Stomach (tissue), 4 donors: ENCODE data around the gene ECI1.

ENCODE experiments used
- EP300 ChIP-seq: sonication (generic); formaldehyde crosslinking; IDR thresholded peaks from one replicate; pipeline ENCODE4 v1.6.1; 2017; ENCODE audit warnings: antibody characterized with exemption
- POLR2A ChIP-seq, 4 donors: fragments of 450-650 bp; IDR thresholded peaks; one replicate each; pipeline ENCODE4 v1.6.1; 2016; ENCODE audit warnings: antibody characterized with exemption in 4 of 4, control low read depth in 2 of 4, mild to moderate bottlenecking in 1 of 4, moderate library complexity in 1 of 4
- TF ChIP-seq, protein P1 (sequence below), 7 experiments: fragments of 450-650 bp in 4 of 7; fragments of 200-600 bp in 3 of 7; sonication (generic) in 3 of 7; IDR thresholded peaks; one replicate each; pipeline ENCODE4 v1.5.1; 2016 to 2019; ENCODE audit warnings: antibody characterized with exemption in 7 of 7, control low read depth in 2 of 7, mild to moderate bottlenecking in 1 of 7

DNA sequence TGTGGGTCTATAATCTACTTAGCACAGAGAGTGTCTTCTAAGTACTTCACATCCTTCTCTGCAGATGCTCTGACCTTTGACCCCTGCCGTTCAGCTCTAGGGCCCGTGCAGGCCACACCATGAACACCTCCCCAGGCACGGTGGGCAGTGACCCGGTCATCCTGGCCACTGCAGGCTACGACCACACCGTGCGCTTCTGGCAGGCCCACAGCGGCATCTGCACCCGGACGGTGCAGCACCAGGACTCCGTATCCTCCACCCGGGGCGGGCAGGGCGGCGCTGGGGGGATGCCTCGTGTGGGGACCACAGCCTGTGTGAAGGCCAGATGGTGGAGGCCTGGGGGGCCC is 45.4 kb downstream of the ECI1 start:
- TF ChIP-seq, protein P1, sequence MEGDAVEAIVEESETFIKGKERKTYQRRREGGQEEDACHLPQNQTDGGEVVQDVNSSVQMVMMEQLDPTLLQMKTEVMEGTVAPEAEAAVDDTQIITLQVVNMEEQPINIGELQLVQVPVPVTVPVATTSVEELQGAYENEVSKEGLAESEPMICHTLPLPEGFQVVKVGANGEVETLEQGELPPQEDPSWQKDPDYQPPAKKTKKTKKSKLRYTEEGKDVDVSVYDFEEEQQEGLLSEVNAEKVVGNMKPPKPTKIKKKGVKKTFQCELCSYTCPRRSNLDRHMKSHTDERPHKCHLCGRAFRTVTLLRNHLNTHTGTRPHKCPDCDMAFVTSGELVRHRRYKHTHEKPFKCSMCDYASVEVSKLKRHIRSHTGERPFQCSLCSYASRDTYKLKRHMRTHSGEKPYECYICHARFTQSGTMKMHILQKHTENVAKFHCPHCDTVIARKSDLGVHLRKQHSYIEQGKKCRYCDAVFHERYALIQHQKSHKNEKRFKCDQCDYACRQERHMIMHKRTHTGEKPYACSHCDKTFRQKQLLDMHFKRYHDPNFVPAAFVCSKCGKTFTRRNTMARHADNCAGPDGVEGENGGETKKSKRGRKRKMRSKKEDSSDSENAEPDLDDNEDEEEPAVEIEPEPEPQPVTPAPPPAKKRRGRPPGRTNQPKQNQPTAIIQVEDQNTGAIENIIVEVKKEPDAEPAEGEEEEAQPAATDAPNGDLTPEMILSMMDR (IDR thresholded peaks at IDR 0.05), result no peak
- TF ChIP-seq POLR2A (IDR thresholded peaks at IDR 0.05) (no peak), EP300 (no peak)
